Endothelial cell of umbilical vein (primary cell): ENCODE results near the gene TIMD4. TPM values are rescaled to one million over a fixed set of nuclear protein-coding genes. Genes with fewer than 3 reads are reported as not detected.

Experiments
- BruUV-seq: library from RNA; stranded (reverse); fragments of 400-500 nt; replicated peaks from 2 replicates; lab custom pipeline; 2021; lab: Mats Ljungman, UMichigan
- CTCF ChIA-PET: fragments of 300-600, 350-600 bp; sonication (Branson Sonifier 250); formaldehyde crosslinking; loops from one replicate; lab custom pipeline; 2021; ENCODE audit warnings: antibody characterized with exemption, inconsistent platforms; lab: Charles Lee
- POLR2A ChIA-PET: fragments of 300-600, 350-600 bp; sonication (Branson Sonifier 250); formaldehyde crosslinking; loops from one replicate; lab custom pipeline; 2021; ENCODE audit warnings: antibody characterized with exemption, inconsistent platforms; lab: Charles Lee
- DNase-seq: peaks from one replicate; pipeline ENCODE4 v3.0.0-alpha.2; 2011; ENCODE audit warnings: low read depth, low spot score
- FAIRE-seq: peaks from 2 replicates; lab custom pipeline; 2011; peaks lifted over from hg19 to GRCh38; lab: Jason Lieb, UNC
- H2AFZ ChIP-seq: 2 replicates; pipeline ENCODE4 v1.6.0; 2012; ENCODE audit warnings: low read depth, low read length, control low read depth, inconsistent platforms
- H3K27ac ChIP-seq: 2 replicates; pipeline ENCODE4 v1.5.1; 2011; ENCODE audit warnings: low read depth, mild to moderate bottlenecking, control low read depth, low read length, moderate library complexity; ENCODE audit not compliant: insufficient read depth
- H3K27me3 ChIP-seq, 2 experiments: 2 replicates each; pipeline versions ENCODE4 v1.6.0 to v1.6.1; 2011; ENCODE audit warnings: low read length in 2 of 2, mixed read lengths in 1 of 2; ENCODE audit not compliant: control insufficient read depth in 2 of 2, insufficient read depth in 2 of 2
- H3K36me3 ChIP-seq, 2 experiments: 2 replicates in 1 of 2; 3 replicates in 1 of 2; pipeline ENCODE4 v1.5.1; 2011; ENCODE audit warnings: low read length in 2 of 2, mild to moderate bottlenecking in 1 of 2, moderate library complexity in 1 of 2; ENCODE audit not compliant: control insufficient read depth in 2 of 2, insufficient read depth in 2 of 2; ENCODE audit errors: extremely low read depth in 1 of 2
- H3K4me1 ChIP-seq: 3 replicates; pipeline ENCODE4 v1.5.1; 2011; ENCODE audit warnings: mild to moderate bottlenecking, low read length; ENCODE audit not compliant: control insufficient read depth, insufficient read depth; ENCODE audit errors: extremely low read depth
- H3K4me2 ChIP-seq: 2 replicates; pipeline ENCODE4 v1.6.1; 2011; ENCODE audit warnings: low read length, control low read depth, mixed read lengths; ENCODE audit not compliant: insufficient read depth
- H3K4me3 ChIP-seq, 3 experiments: fragments of 200-600 bp in 1 of 3; sonication (generic), shearing (Covaris generic) in 1 of 3; replicated peaks in 1 of 3; 2 replicates each; pipeline ENCODE4 v1.5.1; 2011 to 2016; ENCODE audit warnings: control low read depth in 3 of 3, low read length in 3 of 3, mild to moderate bottlenecking in 2 of 3, inconsistent platforms in 1 of 3, low read depth in 1 of 3, moderate library complexity in 1 of 3; ENCODE audit not compliant: insufficient read depth in 1 of 3
- H3K79me2 ChIP-seq: 2 replicates; pipeline ENCODE4 v1.6.0; 2012; ENCODE audit warnings: low read length, inconsistent platforms; ENCODE audit not compliant: control insufficient read depth, insufficient read depth
- H3K9ac ChIP-seq: replicated peaks from 2 replicates; pipeline ENCODE3; 2011; ENCODE audit warnings: low read length, control low read depth; ENCODE audit not compliant: insufficient read depth; ENCODE audit errors: extremely low read depth
- H3K9me1 ChIP-seq: replicated peaks from 3 replicates; pipeline ENCODE4 v1.6.0; 2011; ENCODE audit warnings: mild to moderate bottlenecking, low read length; ENCODE audit not compliant: control insufficient read depth, insufficient read depth; ENCODE audit errors: extremely low read depth
- H3K9me3 ChIP-seq: replicated peaks from 2 replicates; pipeline ENCODE4 v1.5.1; 2012; ENCODE audit warnings: low read length, inconsistent platforms; ENCODE audit not compliant: control insufficient read depth, insufficient read depth
- H4K20me1 ChIP-seq: replicated peaks from 2 replicates; pipeline ENCODE3; 2011; ENCODE audit warnings: mild to moderate bottlenecking, low read length; ENCODE audit not compliant: control insufficient read depth, insufficient read depth; ENCODE audit errors: extremely low read depth
- EZH2 ChIP-seq: IDR thresholded peaks from 2 replicates; pipeline ENCODE4 v1.6.1; 2012; ENCODE audit warnings: borderline replicate concordance, low read depth, mild to moderate bottlenecking, moderate library complexity, low read length, inconsistent platforms; ENCODE audit not compliant: severe bottlenecking
- GATA2 ChIP-seq: IDR thresholded peaks from 2 replicates; pipeline ENCODE4 v1.7.0; 2011; ENCODE audit warnings: low read depth, mild to moderate bottlenecking, moderate library complexity, mixed read lengths, low read length; ENCODE audit not compliant: insufficient read length, insufficient read depth
- JUN ChIP-seq: IDR thresholded peaks from 2 replicates; pipeline ENCODE4 v1.6.1; 2011; ENCODE audit warnings: borderline replicate concordance, low read depth; ENCODE audit not compliant: insufficient read length, insufficient read depth
- MYC ChIP-seq: IDR thresholded peaks from one replicate; pipeline ENCODE4 v1.6.1; 2011; ENCODE audit warnings: mild to moderate bottlenecking, low read depth, low read length
- POLR2A ChIP-seq: IDR thresholded peaks from 2 replicates; pipeline ENCODE4 v1.6.1; 2012; ENCODE audit warnings: low read depth, mild to moderate bottlenecking, control low read depth, low read length
- POLR2AphosphoS5 ChIP-seq: IDR thresholded peaks from 2 replicates; pipeline ENCODE4 v1.6.1; 2012; ENCODE audit warnings: low read depth, mild to moderate bottlenecking, control low read depth, low read length, moderate library complexity; ENCODE audit not compliant: insufficient read depth
- dilution Hi-C: fragments of 300-500 bp; cut with MboI; formaldehyde crosslinking; loops from one replicate; pipeline ENCODE4 v1.15.0; 2019; ENCODE audit warnings: low sequenced_read_pairs; ENCODE audit not compliant: extremely low pct_ligation_motif_present
- intact Hi-C: fragments of 100-400 bp; cut with micrococcal nuclease; formaldehyde crosslinking; loops from one replicate; pipeline ENCODE4 v1.10.0; 2022
- polyA plus RNA-seq, 4 experiments: library from polyadenylated mRNA; depleted of rRNA in 3 of 4; stranded (reverse) in 3 of 4; unstranded in 1 of 4; fragments of >200 nt; gene quantifications; 2 replicates each; pipeline versions ENCODE4 v1.2.1 to v1.2.3, GENCODE V29; 2011 to 2012; ENCODE audit warnings: missing spikeins in 1 of 4
- total RNA-seq: library from RNA; stranded (reverse); gene quantifications from 2 replicates; pipeline ENCODE4 v1.2.3, GENCODE V29; 2021
- TF ChIP-seq, protein P1 (sequence below): IDR thresholded peaks from 2 replicates; pipeline ENCODE4 v1.6.1; 2011; ENCODE audit not compliant: insufficient read depth, insufficient read length
- TF ChIP-seq, protein P2 (sequence below), 2 donors: IDR thresholded peaks; 1 replicate in 1 of 2; 2 replicates in 1 of 2; pipeline ENCODE4 v1.5.1; 2011; ENCODE audit warnings: low read length in 2 of 2, mild to moderate bottlenecking in 2 of 2, moderate library complexity in 2 of 2, control low read depth in 1 of 2, inconsistent platforms in 1 of 2, low read depth in 1 of 2; ENCODE audit not compliant: insufficient read depth in 1 of 2; ENCODE audit errors: extremely low read depth in 1 of 2

Gene TIMD4
- total and polyA plus RNA-seq, 2 donors (not counting 3 experiments of a cell fraction or from before 2014, with no cell fraction given) = not detected

GRCh38 chr5:156918311-156918845 lies 44.6 kb downstream of the TIMD4 start:
- intact Hi-C loops (no loop called here), dilution Hi-C loops (no loop called here)
- FAIRE-seq (no peak), DNase-seq (no peak)
- Histone ChIP-seq H3K27me3 (no peaks in the 10 kb centered on the region), H3K4me1 (no peaks in the 10 kb centered on the region), H3K9me3 (peaks cover 3% of the 10 kb centered on the region), H3K4me3 (no peak overlapping the region), H4K20me1 (no peaks in the 10 kb centered on the region), H3K27ac (no peak overlapping the region), H3K9ac (no peak overlapping the region), H3K36me3 (no peaks in the 10 kb centered on the region), H2AFZ (no peak overlapping the region), H3K4me2 (no peak overlapping the region), H3K9me1 (no peaks in the 10 kb centered on the region), H3K79me2 (no peaks in the 10 kb centered on the region)
- TF ChIP-seq GATA2 = no peak
- TF ChIP-seq MYC = no peak
- TF ChIP-seq POLR2A = no peak
- TF ChIP-seq, protein P1, sequence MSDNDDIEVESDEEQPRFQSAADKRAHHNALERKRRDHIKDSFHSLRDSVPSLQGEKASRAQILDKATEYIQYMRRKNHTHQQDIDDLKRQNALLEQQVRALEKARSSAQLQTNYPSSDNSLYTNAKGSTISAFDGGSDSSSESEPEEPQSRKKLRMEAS = no peak
- ChIA-PET CTCF (no interaction called here), POLR2A (no interaction called here)
- BruUV-seq = no TSS peak

DNA sequence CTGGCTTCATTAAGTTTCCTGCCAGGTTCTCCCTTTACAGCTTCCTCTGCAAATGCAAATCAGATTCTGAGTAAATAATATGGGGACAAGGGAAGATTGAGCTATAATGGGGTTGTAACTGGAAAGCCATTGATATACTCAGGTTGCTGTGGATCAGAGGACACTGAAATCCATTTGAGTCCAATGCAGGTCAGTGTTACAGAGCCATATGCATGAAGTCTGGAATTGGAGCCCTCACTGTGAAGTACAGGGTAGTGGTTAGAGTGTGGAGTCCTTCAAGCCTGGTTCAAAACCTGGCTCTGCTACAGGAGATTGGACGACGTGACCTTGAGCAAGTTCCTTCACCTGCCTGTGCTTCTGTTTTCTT lies 48.7 kb downstream of the TIMD4 start:
- no peak overlapping the region for H3K9ac ChIP-seq
- H3K27ac ChIP-seq = no peak overlapping the region
- no TSS peak for BruUV-seq
- H3K36me3 ChIP-seq = no peaks in the 10 kb centered on the region
- POLR2A ChIA-PET = no interaction called here
- H3K27me3 ChIP-seq = no peaks in the 10 kb centered on the region
- peaks cover 6% of the 10 kb centered on the region for H3K9me3 ChIP-seq
- DNase-seq (no peak), FAIRE-seq (no peak)
- dilution Hi-C loops = no loop called here
- no peak overlapping the region for H3K4me3 ChIP-seq
- H3K9me1 ChIP-seq = no peaks in the 10 kb centered on the region
- no peak for TF ChIP-seq EZH2
- no peak for TF ChIP-seq GATA2
- no peak for TF ChIP-seq POLR2A
- TF ChIP-seq MYC = no peak
- TF ChIP-seq, protein P1 = no peak
- TF ChIP-seq JUN = no peak
- TF ChIP-seq, protein P2, sequence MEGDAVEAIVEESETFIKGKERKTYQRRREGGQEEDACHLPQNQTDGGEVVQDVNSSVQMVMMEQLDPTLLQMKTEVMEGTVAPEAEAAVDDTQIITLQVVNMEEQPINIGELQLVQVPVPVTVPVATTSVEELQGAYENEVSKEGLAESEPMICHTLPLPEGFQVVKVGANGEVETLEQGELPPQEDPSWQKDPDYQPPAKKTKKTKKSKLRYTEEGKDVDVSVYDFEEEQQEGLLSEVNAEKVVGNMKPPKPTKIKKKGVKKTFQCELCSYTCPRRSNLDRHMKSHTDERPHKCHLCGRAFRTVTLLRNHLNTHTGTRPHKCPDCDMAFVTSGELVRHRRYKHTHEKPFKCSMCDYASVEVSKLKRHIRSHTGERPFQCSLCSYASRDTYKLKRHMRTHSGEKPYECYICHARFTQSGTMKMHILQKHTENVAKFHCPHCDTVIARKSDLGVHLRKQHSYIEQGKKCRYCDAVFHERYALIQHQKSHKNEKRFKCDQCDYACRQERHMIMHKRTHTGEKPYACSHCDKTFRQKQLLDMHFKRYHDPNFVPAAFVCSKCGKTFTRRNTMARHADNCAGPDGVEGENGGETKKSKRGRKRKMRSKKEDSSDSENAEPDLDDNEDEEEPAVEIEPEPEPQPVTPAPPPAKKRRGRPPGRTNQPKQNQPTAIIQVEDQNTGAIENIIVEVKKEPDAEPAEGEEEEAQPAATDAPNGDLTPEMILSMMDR (IDR thresholded peaks at IDR 0.05; ENCODE audit: extremely low read depth in 1 of 2, insufficient read depth in 1 of 2, low read depth in 1 of 2, low read length in 2 of 2) = no peak
- no peak for TF ChIP-seq POLR2AphosphoS5
- intact Hi-C loops = no loop called here
- no peak overlapping the region for H3K4me2 ChIP-seq
- no peaks in the 10 kb centered on the region for H3K4me1 ChIP-seq
- H3K79me2 ChIP-seq = no peaks in the 10 kb centered on the region
- CTCF ChIA-PET = no interaction called here
- no peak overlapping the region for H2AFZ ChIP-seq
- H4K20me1 ChIP-seq = no peaks in the 10 kb centered on the region
